NCI-H510A (cell line): ENCODE data around the gene JMY.

Source experiments
- DNase-seq: peaks from one replicate; lab custom pipeline; 2025; lab: John Stamatoyannopoulos, UW

The JMY gene

GRCh38 chr5:79235634-79236361, at the start of gene JMY:
TSS of gene JMY (plus strand) at chr5:79236131. CDS start at chr5:79236651, 520 bp downstream.
- DNase-seq, result peak; percentile 71

GRCh38 chr5:79186455-79186854, 49.5 kb upstream of the JMY start:
- no peak for DNase-seq

GRCh38 chr5:79189439-79190234, 46.3 kb upstream of the JMY start:
- DNase-seq, result no peak

GRCh38 chr5:79190235-79190529, 45.7 kb upstream of the JMY start:
- DNase-seq, result no peak

GRCh38 chr5:79191457-79191856, 44.5 kb upstream of the JMY start:
- DNase-seq, result no peak

- DNase-seq, result no peak
These were observed 42.3 kb upstream of the JMY start for GRCh38 chr5:79193643-79194042.

- DNase-seq, result no peak
These were observed 35.3 kb upstream of the JMY start for GRCh38 chr5:79200573-79201183.

- no peak for DNase-seq
These were observed 34.7 kb upstream of the JMY start for GRCh38 chr5:79201206-79201605.

GRCh38 chr5:79202076-79202475, 33.9 kb upstream of the JMY start:
- no peak for DNase-seq

GRCh38 chr5:79205965-79206364, 30.0 kb upstream of the JMY start:
- no peak for DNase-seq

GRCh38 chr5:79206541-79206940, 29.4 kb upstream of the JMY start:
- DNase-seq, result no peak

GRCh38 chr5:79209505-79209904, 26.4 kb upstream of the JMY start:
- DNase-seq, result no peak

GRCh38 chr5:79224286-79224984, 11.5 kb upstream of the JMY start:
- no peak for DNase-seq

GRCh38 chr5:79225026-79225425, 10.9 kb upstream of the JMY start:
- no peak for DNase-seq

GRCh38 chr5:79225441-79225840, 10.5 kb upstream of the JMY start:
- no peak for DNase-seq

- DNase-seq, result no peak
These were observed 8.4 kb upstream of the JMY start for GRCh38 chr5:79227484-79228025.

GRCh38 chr5:79229357-79230174, 6.4 kb upstream of the JMY start:
- DNase-seq, result no peak

GRCh38 chr5:79235261-79235633, 684 bp upstream of the JMY start:
- DNase-seq, result no peak

- DNase-seq, result peak; percentile 27
These were observed 535 bp downstream of the JMY start for GRCh38 chr5:79236362-79236969.

- peak; percentile 22 for DNase-seq
These were observed 1.2 kb downstream of the JMY start for GRCh38 chr5:79236970-79237739.
